WTC11 (cell line): Measurements from ENCODE around the gene GFPT1. TPM values are rescaled to one million over a fixed set of nuclear protein-coding genes. Genes with fewer than 3 reads are reported as not detected.
A peak's percentile ranks its signal among the peaks of the same experiment; 100 is the strongest.

Source experiments
- ATAC-seq: fragments of 200-7000 bp; cut with Tn5 transposase; 2 replicates; pipeline ENCODE4 v1.10.0; 2021; ENCODE audit warnings: mild to moderate bottlenecking, moderate library complexity
- CTCF ChIA-PET: fragments of 300-600 bp; sonication (Branson Sonifier 250); formaldehyde crosslinking; loops from one replicate; lab custom pipeline; 2021; ENCODE audit warnings: antibody characterized with exemption; lab: Charles Lee
- POLR2A ChIA-PET: fragments of 350-600 bp; sonication (Branson Sonifier 250); formaldehyde crosslinking; loops from one replicate; lab custom pipeline; 2021; ENCODE audit warnings: antibody characterized with exemption; lab: Charles Lee
- DNase-seq: peaks from one replicate; pipeline ENCODE4 v3.0.0; 2021; ENCODE audit warnings: low spot score
- H3K27ac Mint-ChIP-seq: 2 replicates; pipeline ENCODE4 v1.8.0; 2021; ENCODE audit warnings: mixed read lengths
- H3K27me3 Mint-ChIP-seq: 2 replicates; pipeline ENCODE4 v1.8.0; 2021; ENCODE audit warnings: low read depth, mild to moderate bottlenecking, moderate library complexity, mixed read lengths
- H3K36me3 Mint-ChIP-seq: 2 replicates; pipeline ENCODE4 v1.8.0; 2021; ENCODE audit warnings: mixed read lengths
- H3K4me1 Mint-ChIP-seq: 2 replicates; pipeline ENCODE4 v1.8.0; 2022; ENCODE audit warnings: mixed read lengths
- H3K4me3 Mint-ChIP-seq: 2 replicates; pipeline ENCODE4 v1.8.0; 2021; ENCODE audit warnings: mild to moderate bottlenecking, moderate library complexity, mixed read lengths
- H3K9me3 Mint-ChIP-seq: 2 replicates; pipeline ENCODE4 v1.8.0; 2021; ENCODE audit warnings: mixed read lengths
- CREM ChIP-seq: sonication (generic); formaldehyde crosslinking; IDR thresholded peaks from 2 replicates; pipeline ENCODE4 v1.8.1; 2022; ENCODE audit warnings: mild to moderate bottlenecking, missing genetic modification reagents, moderate library complexity
- CTCF ChIP-seq: fragments of 200-600 bp; IDR thresholded peaks from 2 replicates; pipeline ENCODE4 v1.8.0; 2022; ENCODE audit warnings: antibody characterized with exemption
- E2F1 ChIP-seq: sonication (generic); formaldehyde crosslinking; IDR thresholded peaks from 2 replicates; pipeline ENCODE4 v1.8.0; 2022; ENCODE audit warnings: mild to moderate bottlenecking, missing genetic modification reagents
- E2F5 ChIP-seq: sonication (generic); formaldehyde crosslinking; IDR thresholded peaks from 2 replicates; pipeline ENCODE4 v1.8.1; 2022; ENCODE audit warnings: mild to moderate bottlenecking, moderate library complexity, missing genetic modification reagents
- ELF4 ChIP-seq: sonication (generic); formaldehyde crosslinking; IDR thresholded peaks from 2 replicates; pipeline ENCODE4 v1.8.1; 2022; ENCODE audit warnings: low read depth, mild to moderate bottlenecking, moderate library complexity, missing genetic modification reagents
- FOXP4 ChIP-seq: sonication (generic); formaldehyde crosslinking; IDR thresholded peaks from 2 replicates; pipeline ENCODE4 v1.8.0; 2022; ENCODE audit warnings: mild to moderate bottlenecking, missing genetic modification reagents
- GABPB1 ChIP-seq: sonication (generic); formaldehyde crosslinking; IDR thresholded peaks from 2 replicates; pipeline ENCODE4 v1.8.1; 2023; ENCODE audit warnings: mild to moderate bottlenecking, missing genetic modification reagents
- GRHL2 ChIP-seq: fragments of 250-450 bp; sonication (Bioruptor Pico); IDR thresholded peaks from 2 replicates; pipeline ENCODE4 v1.8.0; 2022; ENCODE audit warnings: mild to moderate bottlenecking, moderate library complexity; ENCODE audit not compliant: insufficient replicate concordance, severe bottlenecking
- HMGA2 ChIP-seq: fragments of 250-450 bp; sonication (Bioruptor Pico); IDR thresholded peaks from 2 replicates; pipeline ENCODE4 v1.4.0; 2021; ENCODE audit warnings: mild to moderate bottlenecking, moderate library complexity
- IRF2 ChIP-seq: sonication (generic); formaldehyde crosslinking; IDR thresholded peaks from 2 replicates; pipeline ENCODE4 v1.8.0; 2022; ENCODE audit warnings: low read depth, missing genetic modification reagents, borderline replicate concordance
- MAX ChIP-seq: sonication (generic); formaldehyde crosslinking; IDR thresholded peaks from 2 replicates; pipeline ENCODE4 v1.8.0; 2022; ENCODE audit warnings: mild to moderate bottlenecking, missing genetic modification reagents
- MLX ChIP-seq: sonication (generic); formaldehyde crosslinking; IDR thresholded peaks from 2 replicates; pipeline ENCODE4 v1.8.1; 2023; ENCODE audit warnings: mild to moderate bottlenecking, missing genetic modification reagents, moderate library complexity
- NFE2L1 ChIP-seq: sonication (generic); formaldehyde crosslinking; IDR thresholded peaks from 2 replicates; pipeline ENCODE4 v1.8.1; 2023; ENCODE audit warnings: missing genetic modification reagents
- OVOL2 ChIP-seq: fragments of 250-450 bp; sonication (Bioruptor Pico); IDR thresholded peaks from 2 replicates; pipeline ENCODE4 v1.9.0; 2021; ENCODE audit warnings: mild to moderate bottlenecking, borderline replicate concordance
- PREB ChIP-seq: sonication (generic); formaldehyde crosslinking; IDR thresholded peaks from 2 replicates; pipeline ENCODE4 v1.8.1; 2022; ENCODE audit warnings: mild to moderate bottlenecking, missing genetic modification reagents, moderate library complexity, borderline replicate concordance
- RELA ChIP-seq: sonication (generic); formaldehyde crosslinking; IDR thresholded peaks from 2 replicates; pipeline ENCODE4 v1.8.1; 2022; ENCODE audit warnings: missing genetic modification reagents, mild to moderate bottlenecking, borderline replicate concordance
- SP1 ChIP-seq: sonication (generic); formaldehyde crosslinking; conservative IDR thresholded peaks from 2 replicates; pipeline ENCODE4 v1.8.1; 2022; ENCODE audit warnings: missing genetic modification reagents
- USF2 ChIP-seq: sonication (generic); formaldehyde crosslinking; IDR thresholded peaks from 2 replicates; pipeline ENCODE4 v1.8.1; 2023; ENCODE audit warnings: mild to moderate bottlenecking, missing genetic modification reagents, moderate library complexity
- ZNF219 ChIP-seq: sonication (generic); formaldehyde crosslinking; IDR thresholded peaks from 2 replicates; pipeline ENCODE4 v1.8.0; 2023; ENCODE audit warnings: missing genetic modification reagents, mild to moderate bottlenecking, borderline replicate concordance
- ZNF317 ChIP-seq: sonication (generic); formaldehyde crosslinking; IDR thresholded peaks from 2 replicates; pipeline ENCODE4 v1.8.1; 2023; ENCODE audit warnings: low read depth, mild to moderate bottlenecking, moderate library complexity, missing genetic modification reagents, borderline replicate concordance
- ZNF416 ChIP-seq: fragments of 250-450 bp; sonication (Bioruptor Pico); IDR thresholded peaks from 2 replicates; pipeline ENCODE4 v1.9.0; 2021; ENCODE audit warnings: mild to moderate bottlenecking, inconsistent platforms
- total RNA-seq: library from RNA; stranded (reverse); gene quantifications from 3 replicates; pipeline ENCODE4 v1.2.3, GENCODE V29; 2021

The GFPT1 gene
- total RNA-seq, 1 experiment from 2014 or later = 65.5 TPM

- POLR2A ChIA-PET = no interaction called here
- Mint-ChIP-seq H3K4me1 (peaks cover 29% of the 10 kb centered on the region), H3K27me3 (no peaks in the 10 kb centered on the region), H3K9me3 (no peaks in the 10 kb centered on the region), H3K36me3 (peaks cover 62% of the 10 kb centered on the region), H3K4me3 (no peak overlapping the region), H3K27ac (peak overlapping the region; percentile 91)
- CTCF ChIA-PET = interaction anchor here (0.8 to 2.3 kb wide), 2 partner anchors 52 to 78 kb away, joined by 3 to 6 read pairs; partner anchors contain the start of gene NFU1
- DNase-seq (no peak), ATAC-seq (no peak)
- no peak for TF ChIP-seq CREM (CRISPR knock-in tag)
Observed at GRCh38 chr2:69359371-69359770, 27.7 kb downstream of the GFPT1 start.

GRCh38 chr2:69358914-69359313 lies 28.1 kb downstream of the GFPT1 start:
- H3K27me3 Mint-ChIP-seq = no peaks in the 10 kb centered on the region
- peaks cover 66% of the 10 kb centered on the region for H3K36me3 Mint-ChIP-seq
- TF ChIP-seq GABPB1 (CRISPR knock-in tag) = no peak
- no peak for TF ChIP-seq RELA (CRISPR knock-in tag)
- no peak for TF ChIP-seq PREB (CRISPR knock-in tag)
- no peak for TF ChIP-seq MAX (CRISPR knock-in tag)
- TF ChIP-seq GRHL2 = no peak
- no peak for TF ChIP-seq MLX
- TF ChIP-seq ELF4 = no peak
- TF ChIP-seq USF2 (CRISPR knock-in tag) = no peak
- no peak for TF ChIP-seq IRF2
- TF ChIP-seq ZNF219 (CRISPR knock-in tag) = no peak
- TF ChIP-seq ZNF416 (CRISPR knock-in tag) = no peak
- ChIA-PET POLR2A (no interaction called here), CTCF (interaction anchor here (0.9 kb wide), 1 partner anchor 17 kb away, joined by 7 read pairs; no protein-coding TSS in a partner anchor)
- H3K9me3 Mint-ChIP-seq = no peaks in the 10 kb centered on the region
- 0 out of 2 replicates have a peak overlapping the region, but pooled peaks have one; percentile 57 for H3K27ac Mint-ChIP-seq
- DNase-seq (no peak), ATAC-seq (no peak)
- peak overlapping the region; percentile 17; the same call in 1 of the 2 replicates for H3K4me3 Mint-ChIP-seq
- H3K4me1 Mint-ChIP-seq = peaks cover 29% of the 10 kb centered on the region

- Mint-ChIP-seq H3K27ac (no peak overlapping the region), H3K27me3 (no peaks in the 10 kb centered on the region), H3K4me1 (peaks cover 29% of the 10 kb centered on the region), H3K9me3 (no peaks in the 10 kb centered on the region), H3K4me3 (no peak overlapping the region), H3K36me3 (peaks cover 57% of the 10 kb centered on the region)
- TF ChIP-seq E2F1 (CRISPR knock-in tag) = no peak
- no peak for TF ChIP-seq HMGA2 (CRISPR knock-in tag)
- TF ChIP-seq FOXP4 (CRISPR knock-in tag) = no peak
- TF ChIP-seq OVOL2 (CRISPR knock-in tag) = no peak
- TF ChIP-seq PREB (CRISPR knock-in tag) = no peak
- no peak for TF ChIP-seq E2F5 (CRISPR knock-in tag)
- no peak for TF ChIP-seq CTCF
- no peak for TF ChIP-seq ZNF317
- no peak for TF ChIP-seq MLX
- TF ChIP-seq RELA (CRISPR knock-in tag) = no peak
- TF ChIP-seq NFE2L1 (CRISPR knock-in tag) = no peak
- no peak for TF ChIP-seq SP1 (CRISPR knock-in tag)
- DNase-seq = no peak
- no peak for ATAC-seq
- CTCF ChIA-PET = no interaction called here
- POLR2A ChIA-PET = no interaction called here
Observed at GRCh38 chr2:69356471-69356870, 30.6 kb downstream of the GFPT1 start.
